ENCODE data around the gene ITGB1BP2.
"Not testable (repeated sequence)": the region's sequence is repeated elsewhere in the genome, so short reads cannot be mapped to it uniquely, and the experiment has no call there.

DNA sequence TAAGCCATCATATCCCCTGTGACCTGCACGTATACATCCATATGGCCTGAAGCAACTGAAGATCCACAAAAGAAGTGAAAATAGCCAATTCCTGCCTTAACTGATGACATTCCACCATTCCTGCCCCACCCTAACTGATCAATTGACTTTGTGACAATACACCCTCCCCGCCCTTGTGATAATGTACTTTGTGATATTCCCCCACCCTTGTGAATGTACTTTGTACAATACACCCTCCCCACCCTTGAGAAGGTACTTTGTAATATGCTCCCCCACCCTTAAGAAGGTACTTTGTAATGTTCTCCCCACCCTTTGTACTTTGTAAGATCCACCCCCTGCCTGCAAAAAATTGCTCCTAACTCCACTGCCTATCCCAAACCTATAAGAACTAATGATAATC lies 29.2 kb upstream of the ITGB1BP2 start:
- TF ChIP-seq CTCF (conservative IDR thresholded peaks at IDR 0.05); ZFX (IDR thresholded peaks at IDR 0.05): not testable (repeated sequence)

Data from C4-2B (cell line).